B cell (primary cell): Measurements from ENCODE around the gene APBA2. TPM values are rescaled to one million over a fixed set of nuclear protein-coding genes. Genes with fewer than 3 reads are reported as not detected.

Source experiments
- ATAC-seq: fragments of 200-7000 bp; cut with Tn5 transposase; one replicate; pipeline ENCODE4 v1.10.0; 2021; ENCODE audit warnings: low read depth, mild to moderate bottlenecking, moderate number of reproducible peaks, moderate library complexity
- CTCF ChIA-PET: fragments of 350-600 bp; sonication (Branson Sonifier 250); formaldehyde crosslinking; loops from one replicate; lab custom pipeline; 2021; ENCODE audit warnings: antibody characterized with exemption, inconsistent platforms; lab: Charles Lee
- POLR2A ChIA-PET: fragments of 350-600 bp; sonication (Branson Sonifier 250); formaldehyde crosslinking; loops from one replicate; lab custom pipeline; 2021; ENCODE audit warnings: antibody characterized with exemption; lab: Charles Lee
- DNase-seq: peaks from one replicate; pipeline ENCODE4 v3.0.0; 2013
- H2AFZ ChIP-seq: 2 replicates; pipeline ENCODE4 v1.6.1; 2012; ENCODE audit warnings: mild to moderate bottlenecking, low read depth, low read length; ENCODE audit not compliant: insufficient read depth, poor library complexity, severe bottlenecking
- H3K27ac ChIP-seq, 2 donors: 1 replicate in 1 of 2; 2 replicates in 1 of 2; pipeline ENCODE4 v1.5.1; 2012 to 2013; ENCODE audit warnings: low read length in 2 of 2, mild to moderate bottlenecking in 2 of 2, moderate library complexity in 1 of 2
- H3K27me3 ChIP-seq, 4 experiments: fragments of 200-600 bp in 1 of 4; sonication (generic) in 1 of 4; replicated peaks in 1 of 4; 1 replicate in 2 of 4; 2 replicates in 2 of 4; pipeline versions ENCODE4 v1.6.1 to v1.7.0; 2013 to 2016; ENCODE audit warnings: low read length in 3 of 4, mild to moderate bottlenecking in 2 of 4, mixed read lengths in 1 of 4, moderate library complexity in 1 of 4; ENCODE audit not compliant: insufficient read depth in 4 of 4, control insufficient read depth in 3 of 4; ENCODE audit errors: control extremely low read depth in 1 of 4
- H3K36me3 ChIP-seq, 2 experiments: replicated peaks in 1 of 2; 1 replicate in 1 of 2; 2 replicates in 1 of 2; pipeline versions ENCODE4 v1.6.1 to v1.7.1; 2013; ENCODE audit warnings: low read length in 1 of 2; ENCODE audit not compliant: insufficient read depth in 2 of 2, control insufficient read depth in 1 of 2; ENCODE audit errors: control extremely low read depth in 1 of 2, extremely low read depth in 1 of 2
- H3K4me1 ChIP-seq, 2 donors: fragments of 200-600 bp in 1 of 2; sonication (generic) in 1 of 2; 1 replicate in 1 of 2; 2 replicates in 1 of 2; pipeline versions ENCODE4 v1.5.1 to v1.6.1; 2013 to 2017; ENCODE audit warnings: low read length in 2 of 2; ENCODE audit not compliant: control insufficient read depth in 2 of 2, insufficient read depth in 2 of 2
- H3K4me2 ChIP-seq: replicated peaks from 2 replicates; pipeline ENCODE3; 2012; ENCODE audit warnings: mild to moderate bottlenecking, low read depth, low read length; ENCODE audit not compliant: poor library complexity, severe bottlenecking
- H3K4me3 ChIP-seq, 5 experiments: fragments of 200-600 bp in 1 of 5; sonication (generic) in 1 of 5; 1 replicate in 3 of 5; 2 replicates in 2 of 5; pipeline versions ENCODE4 v1.5.1 to v1.7.0; 2011 to 2016; ENCODE audit warnings: low read length in 4 of 5, mild to moderate bottlenecking in 4 of 5, low read depth in 2 of 5, control low read depth in 1 of 5, moderate library complexity in 1 of 5; ENCODE audit not compliant: insufficient read depth in 1 of 5; ENCODE audit errors: control extremely low read depth in 1 of 5, extremely low read depth in 1 of 5
- H3K79me2 ChIP-seq: fragments of 200-600 bp; sonication (generic); one replicate; pipeline ENCODE4 v1.6.0; 2016; ENCODE audit warnings: low read length; ENCODE audit not compliant: control insufficient read depth, insufficient read depth
- H3K9ac ChIP-seq: fragments of 200-600 bp; sonication (generic); 2 replicates; pipeline ENCODE4 v1.6.1; 2017; ENCODE audit warnings: mild to moderate bottlenecking, low read length, moderate library complexity
- H3K9me3 ChIP-seq, 3 donors: one replicate each; pipeline versions ENCODE4 v1.6.1 to v1.7.1; 2013; ENCODE audit warnings: low read length in 2 of 3; ENCODE audit not compliant: control insufficient read depth in 2 of 3, insufficient read depth in 1 of 3; ENCODE audit errors: control extremely low read depth in 1 of 3
- H4K20me1 ChIP-seq: 2 replicates; pipeline ENCODE4 v1.6.0; 2012; ENCODE audit warnings: mild to moderate bottlenecking, low read length; ENCODE audit not compliant: insufficient read depth, control insufficient read depth, poor library complexity, severe bottlenecking
- H3K27ac Mint-ChIP-seq: one replicate; pipeline ENCODE4 v1.8.0; 2021; ENCODE audit warnings: mixed read lengths
- H3K27me3 Mint-ChIP-seq: one replicate; pipeline ENCODE4 v1.8.0; 2021; ENCODE audit warnings: mixed read lengths
- H3K4me1 Mint-ChIP-seq: one replicate; pipeline ENCODE4 v1.8.0; 2021; ENCODE audit warnings: mixed read lengths
- H3K4me3 Mint-ChIP-seq: one replicate; pipeline ENCODE4 v1.8.0; 2021; ENCODE audit warnings: mixed read lengths
- H3K9me3 Mint-ChIP-seq: one replicate; pipeline ENCODE4 v1.8.0; 2022; ENCODE audit warnings: mixed read lengths; ENCODE audit not compliant: insufficient read depth
- CTCF ChIP-seq: fragments of 200-600 bp; IDR thresholded peaks from one replicate; pipeline ENCODE4 v1.8.0; 2022; ENCODE audit warnings: antibody characterized with exemption, mild to moderate bottlenecking
- EZH2 ChIP-seq: IDR thresholded peaks from 2 replicates; pipeline ENCODE4 v1.6.1; 2012; ENCODE audit warnings: borderline replicate concordance, low read depth, mild to moderate bottlenecking, moderate library complexity, low read length; ENCODE audit not compliant: insufficient read depth, poor library complexity, severe bottlenecking
- WGBS: methylation state at CpG from one replicate; pipeline ENCODE4 v1.1.5; 2013; ENCODE audit warnings: missing lambda C conversion rate; ENCODE audit not compliant: insufficient coverage; 5-methylcytosine and 5-hydroxymethylcytosine counted together
- intact Hi-C: fragments of 100-400 bp; cut with micrococcal nuclease; formaldehyde crosslinking; loops from one replicate; pipeline ENCODE4 v1.10.0; 2022
- polyA plus RNA-seq: library from polyadenylated mRNA; depleted of rRNA; stranded (reverse); fragments of >200 nt; gene quantifications from 2 replicates; pipeline ENCODE4 v1.2.3, GENCODE V29; 2012
- total RNA-seq, 2 donors: library from RNA; stranded (reverse); fragments of 120-200 nt in 1 of 2; gene quantifications; 1 replicate in 1 of 2; 2 replicates in 1 of 2; pipeline versions ENCODE4 v1.2.3 to v1.2.4, GENCODE V29; 2013 to 2022

Gene APBA2
- total and polyA plus RNA-seq, 2 donors (not counting 1 experiment from before 2014, with no cell fraction given), result 0.19 TPM; not detected in 1

- Histone ChIP-seq H3K4me1 (no peaks in the 10 kb centered on the region), H3K4me3 (no peak overlapping the region), H3K27ac (no peak overlapping the region), H3K27me3 (no peaks in the 10 kb centered on the region), H3K9me3 (peaks cover 0 to 6% (median 0%) of the 10 kb centered on the region in 3 donors), H3K36me3 (no peaks in the 10 kb centered on the region), H2AFZ (no peak overlapping the region), H3K4me2 (no peak overlapping the region), H3K79me2 (no peaks in the 10 kb centered on the region), H4K20me1 (no peaks in the 10 kb centered on the region), H3K9ac (no peak overlapping the region)
- Mint-ChIP-seq H3K9me3 (peaks cover 4% of the 10 kb centered on the region), H3K27ac (no peak overlapping the region), H3K4me3 (no peak overlapping the region), H3K4me1 (no peaks in the 10 kb centered on the region), H3K27me3 (no peaks in the 10 kb centered on the region)
- POLR2A ChIA-PET, result no interaction called here
- ATAC-seq, result no peak
- CTCF ChIA-PET, result no interaction called here
- intact Hi-C loops, result no loop called here
- WGBS, result 86% methylated on average over 13 of the region's 14 CpGs
- no peak for DNase-seq
- TF ChIP-seq CTCF (no peak), EZH2 (no peak)
Measured at GRCh38 chr15:29035336-29036285, 149.8 kb downstream of the APBA2 start.
